Colonic mucosa (tissue), 4 donors: ENCODE measurements around the gene UNK. TPM values are rescaled to one million over a fixed set of nuclear protein-coding genes. Genes with fewer than 3 reads are reported as not detected.

Experiments used
- DNase-seq: peaks from one replicate; pipeline ENCODE4 v3.0.0-alpha.2; 2020
- H3K27ac ChIP-seq: fragments of 200-600 bp; one replicate; pipeline ENCODE4 v1.8.0; 2021
- H3K27me3 ChIP-seq: fragments of 200-600 bp; one replicate; pipeline ENCODE4 v1.8.0; 2021
- H3K36me3 ChIP-seq: fragments of 200-600 bp; one replicate; pipeline ENCODE4 v1.8.0; 2021
- H3K4me1 ChIP-seq: fragments of 200-600 bp; one replicate; pipeline ENCODE4 v1.8.0; 2021; ENCODE audit warnings: mild to moderate bottlenecking
- H3K4me3 ChIP-seq: fragments of 200-600 bp; one replicate; pipeline ENCODE4 v1.8.0; 2021
- H3K9ac ChIP-seq, 2 donors: one replicate each; pipeline ENCODE4 v1.7.0; 2013; ENCODE audit warnings: control low read depth in 2 of 2, low read depth in 2 of 2, low read length in 2 of 2
- H3K9me3 ChIP-seq: fragments of 200-600 bp; one replicate; pipeline ENCODE4 v1.8.0; 2021
- CTCF ChIP-seq: fragments of 200-600 bp; IDR thresholded peaks from one replicate; pipeline ENCODE4 v1.8.0; 2022; ENCODE audit warnings: antibody characterized with exemption, mild to moderate bottlenecking
- intact Hi-C: fragments of 100-400 bp; cut with DNase I; formaldehyde crosslinking; loops from one replicate; pipeline ENCODE4 v1.14.1; 2022
- total RNA-seq, 2 donors: library from RNA; stranded (reverse); fragmentation: NEBNext Ultra II Directional in 1 of 2; extraction: Animal tissue kit (Norgen Biotek cat#: 25700) in 1 of 2; gene quantifications; one replicate each; pipeline ENCODE4 v1.2.1, GENCODE V29; 2021
- donor health status: healthy.
- donor health status: DM: no; HTN: no; CAD: no.
- donor health status: DM: no; HTN: no; CAD: no.

Gene UNK
- total RNA-seq, 2 donors from 2014 or later, result 18.4 to 26.0 TPM

- no peak for TF ChIP-seq CTCF
- Histone ChIP-seq H3K4me3 (peak overlapping the region; percentile 50), H3K9me3 (no peaks in the 10 kb centered on the region), H3K4me1 (peaks cover 7% of the 10 kb centered on the region), H3K27ac (peak overlapping the region; percentile 97), H3K27me3 (no peaks in the 10 kb centered on the region), H3K36me3 (no peaks in the 10 kb centered on the region), H3K9ac (peak overlapping the region; percentile 60 to 86)
- intact Hi-C loops, result no loop called here
- peak; percentile 91 for DNase-seq
Observed at GRCh38 chr17:75785016-75785890, 647 bp downstream of the UNK start.

- intact Hi-C loops, result no loop called here
- Histone ChIP-seq H3K27ac (no peak overlapping the region), H3K27me3 (no peaks in the 10 kb centered on the region), H3K4me1 (peaks cover 6% of the 10 kb centered on the region), H3K9me3 (no peaks in the 10 kb centered on the region), H3K9ac (no peak overlapping the region), H3K36me3 (no peaks in the 10 kb centered on the region), H3K4me3 (no peak overlapping the region)
- DNase-seq, result no peak
- TF ChIP-seq CTCF, result no peak
Observed at GRCh38 chr17:75791254-75791653, 6.6 kb downstream of the UNK start.

GRCh38 chr17:75793460-75793859 is 8.9 kb downstream of the UNK start:
- TF ChIP-seq CTCF, result no peak
- Histone ChIP-seq H3K4me1 (no peaks in the 10 kb centered on the region), H3K27ac (no peak overlapping the region), H3K4me3 (no peak overlapping the region), H3K36me3 (peaks cover 6% of the 10 kb centered on the region), H3K27me3 (no peaks in the 10 kb centered on the region), H3K9me3 (no peaks in the 10 kb centered on the region), H3K9ac (no peak overlapping the region)
- intact Hi-C loops, result no loop called here
- DNase-seq, result no peak

- Histone ChIP-seq H3K9me3 (no peaks in the 10 kb centered on the region), H3K4me1 (no peaks in the 10 kb centered on the region), H3K27ac (no peak overlapping the region), H3K4me3 (no peak overlapping the region), H3K27me3 (no peaks in the 10 kb centered on the region), H3K9ac (no peak overlapping the region), H3K36me3 (peaks cover 6% of the 10 kb centered on the region)
- intact Hi-C loops, result no loop called here
- no peak for TF ChIP-seq CTCF
- no peak for DNase-seq
Observed at GRCh38 chr17:75795820-75796607, 11.4 kb downstream of the UNK start.

DNA sequence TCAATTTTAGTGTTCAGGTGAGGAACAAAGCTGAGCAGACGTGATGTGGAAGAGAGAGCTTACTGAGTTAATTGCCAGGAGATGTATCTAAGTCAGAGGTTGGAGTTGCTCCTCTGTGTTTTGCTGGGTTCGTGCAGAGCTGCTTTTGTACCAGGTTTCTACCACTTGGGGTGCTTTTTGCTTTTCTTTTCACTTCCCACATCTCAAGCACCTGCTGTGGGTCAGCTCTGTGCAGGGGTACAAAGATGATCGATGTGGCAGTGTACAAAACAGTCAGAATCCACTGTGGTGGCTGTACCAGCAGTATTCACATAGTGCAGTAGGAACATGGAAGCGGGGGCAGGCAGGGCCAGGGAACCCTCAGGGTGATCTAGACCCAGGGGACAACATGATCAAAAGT is 14.8 kb downstream of the UNK start:
- Histone ChIP-seq H3K4me3 (no peak overlapping the region), H3K27ac (no peak overlapping the region), H3K9ac (no peak overlapping the region), H3K36me3 (peaks cover 6% of the 10 kb centered on the region), H3K4me1 (no peaks in the 10 kb centered on the region), H3K9me3 (no peaks in the 10 kb centered on the region), H3K27me3 (no peaks in the 10 kb centered on the region)
- DNase-seq, result no peak
- TF ChIP-seq CTCF, result no peak
- intact Hi-C loops, result no loop called here
